ENCODE results near the gene UQCRQ.

The UQCRQ gene

GRCh38 chr5:132821350-132821749 lies 45.1 kb upstream of the UQCRQ start:
- no peak for TF ChIP-seq EZH2phosphoT487 (IDR thresholded peaks at IDR 0.05; ENCODE audit: low read depth)
- TF ChIP-seq CTCF (IDR thresholded peaks at IDR 0.05; ENCODE audit: low read depth, low read length) = no peak

GRCh38 chr5:132821791-132822190 lies 44.7 kb upstream of the UQCRQ start:
- no peaks in the 10 kb centered on the region for H3K79me2 ChIP-seq (ENCODE audit: low read length)
- H3K27ac ChIP-seq (ENCODE audit: low read length) = no peak overlapping the region
- no peaks in the 10 kb centered on the region for H3K36me3 ChIP-seq (replicated peaks; ENCODE audit: low read depth, low read length)
- no peaks in the 10 kb centered on the region for H3K9me3 ChIP-seq (ENCODE audit: insufficient read depth, low read length)
- no peak overlapping the region for H2AFZ ChIP-seq (ENCODE audit: low read depth, low read length)
- H3K4me1 ChIP-seq (ENCODE audit: low read length) = 0 out of 2 replicates have a peak, but pooled peaks cover 6% of the 10 kb centered on the region
- no peak overlapping the region for H3K4me2 ChIP-seq (ENCODE audit: low read length)
- H4K20me1 ChIP-seq (ENCODE audit: insufficient read depth, low read length) = no peaks in the 10 kb centered on the region
- no peaks in the 10 kb centered on the region for H3K27me3 ChIP-seq (ENCODE audit: low read depth, low read length)
- H3K9ac ChIP-seq (ENCODE audit: low read length) = no peak overlapping the region
- TF ChIP-seq CTCF (IDR thresholded peaks at IDR 0.05; ENCODE audit: low read depth, low read length) (no peak), EZH2phosphoT487 (IDR thresholded peaks at IDR 0.05; ENCODE audit: low read depth) (no peak)
- no peak overlapping the region for H3K4me3 ChIP-seq (ENCODE audit: low read length)

More at GRCh38 chr5:132821350-132821749, 45.1 kb upstream of the UQCRQ start:
- Histone ChIP-seq H2AFZ (ENCODE audit: low read depth, low read length) (no peak overlapping the region), H3K4me1 (ENCODE audit: low read length) (0 out of 2 replicates have a peak, but pooled peaks cover 6% of the 10 kb centered on the region), H4K20me1 (ENCODE audit: insufficient read depth, low read length) (no peaks in the 10 kb centered on the region), H3K4me3 (ENCODE audit: low read length) (no peak overlapping the region), H3K79me2 (ENCODE audit: low read length) (no peaks in the 10 kb centered on the region), H3K9me3 (ENCODE audit: insufficient read depth, low read length) (no peaks in the 10 kb centered on the region), H3K36me3 (replicated peaks; ENCODE audit: low read depth, low read length) (no peaks in the 10 kb centered on the region), H3K27ac (ENCODE audit: low read length) (no peak overlapping the region), H3K4me2 (ENCODE audit: low read length) (no peak overlapping the region), H3K27me3 (ENCODE audit: low read depth, low read length) (no peaks in the 10 kb centered on the region), H3K9ac (ENCODE audit: low read length) (no peak overlapping the region)

DNA sequence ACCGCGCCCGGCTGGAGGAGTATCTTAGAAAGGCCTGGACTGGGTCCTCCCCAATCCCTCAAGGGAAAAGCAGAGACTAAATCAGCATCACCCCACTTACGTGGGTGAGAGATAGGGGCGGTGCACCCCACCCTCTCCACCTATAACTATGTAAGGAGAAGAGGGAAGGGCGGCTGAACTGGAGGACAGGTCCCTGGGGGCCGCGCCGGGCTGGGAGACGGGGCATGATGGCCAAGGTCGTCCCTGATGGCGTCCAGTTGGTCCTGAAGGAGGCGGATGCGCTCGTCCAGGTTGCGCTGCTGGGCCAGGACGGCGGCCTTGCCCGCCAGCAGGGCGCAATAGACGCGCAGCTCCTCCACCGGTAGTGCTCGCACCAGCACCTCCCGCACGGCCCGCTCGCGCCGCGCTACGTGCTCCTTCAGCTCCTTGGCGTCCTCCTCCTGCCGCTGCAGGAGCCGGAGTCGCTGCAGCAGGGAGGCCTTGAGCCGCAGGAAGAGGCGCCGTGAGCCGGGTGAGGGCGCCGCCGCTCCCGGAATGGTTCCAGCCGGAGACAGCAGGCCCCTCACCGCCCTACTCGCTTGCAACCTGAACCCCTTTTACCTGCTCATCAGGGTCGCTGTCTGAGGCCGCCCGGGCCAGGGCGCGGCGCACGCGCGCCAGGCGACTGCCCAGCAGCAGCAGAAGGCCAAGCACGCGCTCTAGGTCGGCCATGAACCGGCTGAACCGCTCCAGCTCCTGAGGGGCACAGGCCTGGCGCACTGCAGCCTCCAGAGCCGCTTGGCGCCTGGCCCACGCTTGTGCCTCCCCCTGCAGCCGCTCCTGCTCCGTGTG lies 43.6 kb upstream of the UQCRQ start:
- Histone ChIP-seq H3K27ac (ENCODE audit: low read length) (no peak overlapping the region), H2AFZ (ENCODE audit: low read depth, low read length) (no peak overlapping the region), H3K9ac (ENCODE audit: low read length) (no peak overlapping the region), H4K20me1 (ENCODE audit: insufficient read depth, low read length) (no peaks in the 10 kb centered on the region), H3K4me1 (ENCODE audit: low read length) (0 out of 2 replicates have a peak, but pooled peaks cover 6% of the 10 kb centered on the region), H3K4me3 (ENCODE audit: low read length) (no peak overlapping the region), H3K9me3 (ENCODE audit: insufficient read depth, low read length) (no peaks in the 10 kb centered on the region), H3K36me3 (replicated peaks; ENCODE audit: low read depth, low read length) (no peaks in the 10 kb centered on the region), H3K4me2 (ENCODE audit: low read length) (no peak overlapping the region), H3K27me3 (ENCODE audit: low read depth, low read length) (no peaks in the 10 kb centered on the region), H3K79me2 (ENCODE audit: low read length) (no peaks in the 10 kb centered on the region)
- no peak for TF ChIP-seq CTCF (IDR thresholded peaks at IDR 0.05; ENCODE audit: low read depth, low read length)
- TF ChIP-seq EZH2phosphoT487 (IDR thresholded peaks at IDR 0.05; ENCODE audit: low read depth) = no peak

DNA sequence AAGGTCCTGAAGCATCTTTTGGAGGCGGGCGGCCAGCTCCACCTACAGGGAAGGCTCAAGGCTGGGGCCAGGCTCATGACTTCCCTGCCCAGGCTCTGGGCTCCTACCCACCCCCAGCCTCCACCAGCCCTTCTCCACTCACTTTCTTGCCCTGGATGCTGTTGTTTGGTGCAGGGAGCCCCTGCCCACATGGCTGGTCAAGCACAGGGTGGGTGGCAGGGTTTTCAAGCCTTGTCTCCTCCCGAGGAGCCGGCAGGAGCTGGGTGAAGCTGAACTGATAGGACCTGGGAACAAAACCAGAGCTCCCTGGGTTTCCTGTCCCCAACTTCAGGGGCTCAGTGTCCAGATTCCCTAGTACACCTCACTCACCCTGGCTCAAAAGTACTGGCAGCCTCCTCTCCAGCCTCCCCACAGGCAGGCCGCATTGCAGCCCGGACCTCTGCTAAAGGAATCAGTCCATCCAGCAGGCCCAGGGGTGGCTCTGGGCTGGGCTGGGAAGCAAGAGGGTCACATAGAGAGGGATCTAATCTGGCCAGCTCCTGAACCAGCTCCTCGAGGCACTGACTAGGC lies 42.9 kb upstream of the UQCRQ start:
- TF ChIP-seq CTCF (IDR thresholded peaks at IDR 0.05; ENCODE audit: low read depth, low read length) = no peak
- TF ChIP-seq EZH2phosphoT487 (IDR thresholded peaks at IDR 0.05; ENCODE audit: low read depth) = no peak
- H3K4me1 ChIP-seq (ENCODE audit: low read length) = 0 out of 2 replicates have a peak, but pooled peaks cover 6% of the 10 kb centered on the region
- H3K27me3 ChIP-seq (ENCODE audit: low read depth, low read length) = no peaks in the 10 kb centered on the region
- H3K27ac ChIP-seq (ENCODE audit: low read length) = no peak overlapping the region
- no peaks in the 10 kb centered on the region for H4K20me1 ChIP-seq (ENCODE audit: insufficient read depth, low read length)
- H3K4me3 ChIP-seq (ENCODE audit: low read length) = no peak overlapping the region
- H2AFZ ChIP-seq (ENCODE audit: low read depth, low read length) = no peak overlapping the region
- no peaks in the 10 kb centered on the region for H3K36me3 ChIP-seq (replicated peaks; ENCODE audit: low read depth, low read length)
- no peaks in the 10 kb centered on the region for H3K79me2 ChIP-seq (ENCODE audit: low read length)
- no peak overlapping the region for H3K4me2 ChIP-seq (ENCODE audit: low read length)
- H3K9ac ChIP-seq (ENCODE audit: low read length) = no peak overlapping the region
- no peaks in the 10 kb centered on the region for H3K9me3 ChIP-seq (ENCODE audit: insufficient read depth, low read length)

Measured in OCI-LY3 (cell line).